ENCODE measurements around the gene SH2D3A. TPM values are rescaled to one million over a fixed set of nuclear protein-coding genes. Genes with fewer than 3 reads are reported as not detected.

The SH2D3A gene
- total and polyA plus RNA-seq, 8 donors: 10.1 to 33.0 (median 14.2) TPM

DNA sequence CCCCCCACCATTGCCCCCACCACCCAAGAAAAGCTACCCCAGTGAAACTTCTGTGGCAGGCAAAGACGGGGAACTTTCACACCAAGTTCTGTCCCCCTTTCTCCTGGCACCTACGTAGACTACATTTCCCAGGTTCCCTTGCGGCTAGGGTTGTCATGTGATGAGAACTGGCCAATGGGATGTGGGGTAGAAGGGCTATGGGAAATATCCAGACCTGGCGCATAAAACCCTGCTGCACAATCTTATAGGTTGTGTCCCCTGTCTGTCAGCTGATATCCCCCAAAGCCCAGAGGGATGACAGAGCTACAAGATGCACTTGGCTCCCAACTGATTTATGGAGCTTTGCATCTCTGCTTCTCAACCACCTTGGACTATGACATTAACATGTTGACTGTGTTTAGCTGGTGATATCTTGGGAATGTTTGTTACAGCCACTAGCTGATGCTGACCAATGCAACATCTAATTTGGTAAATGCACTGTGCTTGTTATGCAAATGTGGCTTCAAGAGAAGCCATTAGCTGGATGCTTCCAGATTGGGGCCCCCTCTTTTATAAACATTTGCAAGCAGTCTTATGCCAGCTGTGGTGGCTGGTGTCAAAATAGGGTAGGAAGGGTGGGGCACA, 6.1 kb downstream of the SH2D3A start:
- Histone ChIP-seq H3K4me1 (peaks cover 0 to 9% (median 8%) of the 10 kb centered on the region in 3 donors), H3K36me3 (peaks cover 0 to 6% (median 4%) of the 10 kb centered on the region in 3 donors), H3K27ac (no peak overlapping the region), H3K9me3 (no peaks in the 10 kb centered on the region), H3K27me3 (no peaks in the 10 kb centered on the region), H3K4me3 (no peak overlapping the region)
- WGBS, 2 donors: 88 to 98% methylated on average over 4 of the region's 4 CpGs
- TF ChIP-seq, protein P1, sequence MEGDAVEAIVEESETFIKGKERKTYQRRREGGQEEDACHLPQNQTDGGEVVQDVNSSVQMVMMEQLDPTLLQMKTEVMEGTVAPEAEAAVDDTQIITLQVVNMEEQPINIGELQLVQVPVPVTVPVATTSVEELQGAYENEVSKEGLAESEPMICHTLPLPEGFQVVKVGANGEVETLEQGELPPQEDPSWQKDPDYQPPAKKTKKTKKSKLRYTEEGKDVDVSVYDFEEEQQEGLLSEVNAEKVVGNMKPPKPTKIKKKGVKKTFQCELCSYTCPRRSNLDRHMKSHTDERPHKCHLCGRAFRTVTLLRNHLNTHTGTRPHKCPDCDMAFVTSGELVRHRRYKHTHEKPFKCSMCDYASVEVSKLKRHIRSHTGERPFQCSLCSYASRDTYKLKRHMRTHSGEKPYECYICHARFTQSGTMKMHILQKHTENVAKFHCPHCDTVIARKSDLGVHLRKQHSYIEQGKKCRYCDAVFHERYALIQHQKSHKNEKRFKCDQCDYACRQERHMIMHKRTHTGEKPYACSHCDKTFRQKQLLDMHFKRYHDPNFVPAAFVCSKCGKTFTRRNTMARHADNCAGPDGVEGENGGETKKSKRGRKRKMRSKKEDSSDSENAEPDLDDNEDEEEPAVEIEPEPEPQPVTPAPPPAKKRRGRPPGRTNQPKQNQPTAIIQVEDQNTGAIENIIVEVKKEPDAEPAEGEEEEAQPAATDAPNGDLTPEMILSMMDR (IDR thresholded peaks at IDR 0.05): no peak
- DNase-seq (no peak), ATAC-seq (no peak), FAIRE-seq (no peak)
- intact Hi-C loops (cut with DNase I): no loop called here

GRCh38 chr19:6760606-6761005, 6.6 kb downstream of the SH2D3A start:
- no peak for FAIRE-seq
- Histone ChIP-seq H3K4me1 (peaks cover 0 to 7% (median 7%) of the 10 kb centered on the region in 3 donors), H3K4me3 (no peak overlapping the region), H3K27ac (no peak overlapping the region), H3K36me3 (peaks cover 0 to 6% (median 4%) of the 10 kb centered on the region in 3 donors), H3K27me3 (no peaks in the 10 kb centered on the region), H3K9me3 (no peaks in the 10 kb centered on the region)
- DNase-seq: no peak
- no peak for ATAC-seq
- 97 to 99% methylated on average over 17 of the region's 17 CpGs for WGBS, 2 donors
- intact Hi-C loops (cut with DNase I): no loop called here
- TF ChIP-seq, protein P1 (IDR thresholded peaks at IDR 0.05): no peak

- ATAC-seq: no peak
- TF ChIP-seq, protein P1 (IDR thresholded peaks at IDR 0.05): no peak
- Histone ChIP-seq H3K4me3 (no peak overlapping the region), H3K27ac (no peak overlapping the region), H3K27me3 (no peaks in the 10 kb centered on the region), H3K4me1 (no peaks in the 10 kb centered on the region), H3K36me3 (peaks cover 0 to 22% (median 10%) of the 10 kb centered on the region in 3 donors), H3K9me3 (no peaks in the 10 kb centered on the region)
- intact Hi-C loops (cut with DNase I): no loop called here
- DNase-seq: peak in 1 of 6 donors; percentile 59
- 86 to 91% methylated on average over 23 of the region's 23 CpGs for whole genome bisulfite sequencing, 2 donors
- no peak for FAIRE-seq
Measured at GRCh38 chr19:6754653-6755463, 12.4 kb downstream of the SH2D3A start.

DNA sequence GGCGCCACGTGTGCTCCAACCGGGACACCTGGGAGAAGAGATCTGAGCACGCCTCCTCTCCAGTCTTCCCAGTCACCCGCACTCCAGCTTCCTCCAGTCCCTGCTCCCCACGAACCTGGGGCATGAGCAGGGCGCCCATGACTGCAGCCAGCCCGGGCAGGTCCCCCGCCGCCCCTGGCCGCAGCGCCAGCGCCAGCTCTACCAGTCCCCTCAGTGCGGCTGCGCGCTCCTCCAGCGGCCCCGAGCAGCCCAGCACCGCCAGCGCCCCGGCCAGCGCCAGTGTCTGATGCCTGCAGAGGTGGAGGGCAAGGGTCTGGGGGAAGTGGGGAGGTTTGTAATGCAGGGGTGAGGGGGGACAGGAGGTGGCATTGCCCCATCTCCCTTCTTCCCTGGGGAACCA, 13.1 kb downstream of the SH2D3A start:
- Histone ChIP-seq H3K9me3 (no peaks in the 10 kb centered on the region), H3K4me1 (no peaks in the 10 kb centered on the region), H3K27ac (no peak overlapping the region), H3K27me3 (no peaks in the 10 kb centered on the region), H3K36me3 (peaks cover 0 to 30% (median 6%) of the 10 kb centered on the region in 3 donors), H3K4me3 (no peak overlapping the region)
- WGBS, 2 donors: 95 to 96% methylated on average over 22 of the region's 22 CpGs
- ATAC-seq (no peak), DNase-seq (peak in 1 of 6 donors; percentile 75), FAIRE-seq (no peak)
- intact Hi-C loops (cut with DNase I): no loop called here
- TF ChIP-seq, protein P1 (IDR thresholded peaks at IDR 0.05): no peak

Measured in pancreas (tissue), 10 donors.